ENCODE data around the gene FHIT.

GRCh38 chr3:60531759-60532158 is 719.5 kb downstream of the FHIT start:
- TF ChIP-seq POLR2AphosphoS5 (IDR thresholded peaks at IDR 0.05; ENCODE audit: low read depth, low read length), result no peak
- TF ChIP-seq REST (IDR thresholded peaks at IDR 0.05; ENCODE audit: insufficient read depth in 1 of 2, low read depth in 2 of 2, low read length in 2 of 2), result no peak
- TF ChIP-seq SIN3A (IDR thresholded peaks at IDR 0.05; ENCODE audit: borderline replicate concordance, insufficient read depth, low read length), result no peak
- TF ChIP-seq TAF1 (IDR thresholded peaks at IDR 0.05; ENCODE audit: borderline replicate concordance, insufficient read depth, low read length), result no peak
- TF ChIP-seq FOXP2 (optimal IDR thresholded peaks at IDR 0.05; ENCODE audit: borderline replicate concordance, extremely low read depth, extremely low read length, insufficient read depth), result no peak
